GM19455 (cell line): ENCODE data around the gene PELI2.
"Not testable (repeated sequence)": the region's sequence is repeated elsewhere in the genome, so short reads cannot be mapped to it uniquely, and the experiment has no call there.

Experiments
- ATAC-seq: cut with Tn5 transposase; IDR thresholded peaks from one replicate; pipeline ENCODE4 v1.9.1; 2021; ENCODE audit not compliant: unreplicated experiment

The PELI2 gene

GRCh38 chr14:56142314-56142713 is 24.1 kb downstream of the PELI2 start:
- ATAC-seq: no peak

DNA sequence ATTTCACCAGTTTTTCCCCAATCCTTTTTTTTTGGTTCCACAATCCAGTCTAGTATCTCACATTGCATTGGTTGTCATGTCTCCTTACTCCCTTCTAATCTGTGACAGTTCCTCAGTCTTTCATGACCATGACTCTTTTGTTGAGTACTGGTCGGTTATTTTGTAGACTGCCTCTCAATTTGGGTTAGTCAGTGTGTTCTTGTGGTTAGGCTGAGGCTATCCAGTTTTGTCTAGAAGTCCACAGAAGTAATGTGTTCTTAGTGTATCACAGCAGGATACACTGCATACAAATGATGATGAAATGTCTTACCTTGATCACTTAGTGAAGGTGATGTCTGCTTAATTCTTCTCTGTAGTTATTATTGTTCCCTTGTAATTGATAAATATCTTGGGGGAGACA is 24.8 kb downstream of the PELI2 start:
- ATAC-seq: no peak

- ATAC-seq: no peak
These were observed 26.0 kb downstream of the PELI2 start for GRCh38 chr14:56144176-56144575.

DNA sequence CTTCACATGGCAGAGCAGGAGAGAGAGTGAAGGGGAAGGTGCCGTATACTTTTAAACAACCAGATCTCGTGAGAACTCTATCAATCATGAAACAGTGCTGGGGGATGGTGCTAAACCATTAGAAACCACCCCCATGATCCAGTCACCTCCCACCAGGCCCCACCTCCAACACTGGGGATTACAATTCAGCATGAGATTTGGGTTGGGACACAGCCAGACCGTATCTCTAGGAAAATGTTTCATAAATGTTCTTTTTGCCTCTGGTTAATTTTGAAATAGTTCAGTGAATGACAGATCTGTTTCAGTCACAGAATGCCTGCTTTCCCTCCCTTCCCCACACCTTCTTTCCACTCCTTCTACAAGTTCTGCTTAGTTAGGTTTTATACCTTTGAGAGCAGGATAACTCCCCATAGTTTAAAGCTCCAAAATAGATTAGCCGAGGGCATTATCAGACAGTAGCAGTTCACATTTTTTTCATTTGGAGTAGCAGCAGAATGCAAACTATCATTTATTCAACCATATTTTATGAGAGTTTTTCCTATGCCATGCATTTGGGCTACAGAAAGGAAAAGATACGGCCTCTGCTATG is 27.1 kb downstream of the PELI2 start:
- ATAC-seq: no peak

DNA sequence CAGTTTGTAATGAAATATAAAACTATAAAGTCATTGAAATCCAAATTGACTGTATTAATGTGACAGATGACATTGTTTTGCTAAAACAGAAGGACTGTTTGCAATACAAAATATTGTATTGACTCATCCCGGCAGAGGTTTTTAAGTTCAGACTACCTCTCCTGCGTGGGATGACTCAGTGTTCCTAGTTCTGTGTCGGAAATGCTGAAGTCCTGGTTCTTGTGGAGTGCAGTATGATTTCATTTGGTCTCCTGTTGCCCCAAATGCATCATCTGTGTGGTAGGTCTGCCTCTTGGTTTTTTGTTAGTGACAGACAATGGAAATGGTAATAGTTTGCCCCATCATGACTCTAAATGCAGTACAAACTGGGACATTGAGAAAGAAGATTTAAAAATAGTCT is 27.8 kb downstream of the PELI2 start:
- no peak for ATAC-seq

- no peak for ATAC-seq
These were observed 29.2 kb downstream of the PELI2 start for GRCh38 chr14:56147449-56147848.

- ATAC-seq: no peak
These were observed 30.0 kb downstream of the PELI2 start for GRCh38 chr14:56147986-56148901.

DNA sequence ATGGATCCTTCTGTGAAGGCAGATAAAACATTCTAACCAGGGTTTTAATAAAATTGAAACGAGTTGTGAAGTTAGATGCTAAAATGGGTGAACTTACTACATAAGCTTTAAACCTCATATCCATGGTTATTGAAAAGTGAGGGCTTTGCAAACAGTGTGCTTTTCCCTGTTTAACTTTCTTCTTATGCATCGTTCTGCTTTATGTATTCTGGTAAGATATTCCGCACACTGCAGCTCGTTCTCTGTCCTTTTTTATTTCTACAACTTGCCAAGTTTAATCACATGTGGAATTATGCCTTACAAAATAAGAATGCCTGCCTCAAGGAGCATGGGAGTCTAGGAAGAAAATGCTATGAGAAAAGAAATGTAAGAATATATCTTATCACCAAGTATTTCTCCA is 30.9 kb downstream of the PELI2 start:
- ATAC-seq: no peak

- ATAC-seq: no peak
These were observed 31.8 kb downstream of the PELI2 start for GRCh38 chr14:56149995-56150394.

DNA sequence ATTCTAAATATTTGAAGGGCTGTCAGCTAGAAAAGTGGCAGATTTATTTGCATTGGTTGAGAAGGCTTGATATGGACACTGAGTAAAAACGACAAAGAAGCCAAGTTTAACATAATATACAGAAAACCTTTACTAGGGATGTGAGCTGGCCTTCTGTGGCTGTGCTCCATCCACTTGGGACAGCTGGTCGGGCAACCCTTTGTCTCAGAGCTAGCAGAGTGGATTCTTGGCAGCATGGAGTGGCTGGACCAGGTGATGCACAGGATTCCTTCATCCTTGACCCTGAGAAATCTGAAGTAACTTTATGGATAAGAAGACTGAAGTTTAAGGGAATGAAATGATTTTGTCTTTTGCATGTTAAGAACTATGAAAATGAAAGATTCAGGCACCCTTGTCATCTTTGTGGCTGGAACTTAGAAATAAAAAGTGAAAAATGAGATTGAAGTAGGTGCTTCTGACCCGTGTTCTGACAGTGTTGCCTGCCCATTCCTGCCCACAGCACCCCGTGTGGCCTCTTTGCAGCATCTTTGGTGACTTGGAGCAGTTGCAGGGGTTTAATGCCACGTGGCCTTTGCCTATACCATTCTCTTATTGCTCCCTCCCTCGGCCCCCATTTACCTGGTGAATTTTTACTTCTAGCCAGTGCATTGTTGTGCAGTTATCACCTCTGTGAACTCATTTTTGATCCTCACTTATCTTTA is 32.6 kb downstream of the PELI2 start:
- ATAC-seq: no peak

- ATAC-seq: no peak
These were observed 34.0 kb downstream of the PELI2 start for GRCh38 chr14:56152221-56152620.

GRCh38 chr14:56153267-56153666 is 35.1 kb downstream of the PELI2 start:
- no peak for ATAC-seq

- no peak for ATAC-seq
These were observed 36.1 kb downstream of the PELI2 start for GRCh38 chr14:56154321-56154720.

DNA sequence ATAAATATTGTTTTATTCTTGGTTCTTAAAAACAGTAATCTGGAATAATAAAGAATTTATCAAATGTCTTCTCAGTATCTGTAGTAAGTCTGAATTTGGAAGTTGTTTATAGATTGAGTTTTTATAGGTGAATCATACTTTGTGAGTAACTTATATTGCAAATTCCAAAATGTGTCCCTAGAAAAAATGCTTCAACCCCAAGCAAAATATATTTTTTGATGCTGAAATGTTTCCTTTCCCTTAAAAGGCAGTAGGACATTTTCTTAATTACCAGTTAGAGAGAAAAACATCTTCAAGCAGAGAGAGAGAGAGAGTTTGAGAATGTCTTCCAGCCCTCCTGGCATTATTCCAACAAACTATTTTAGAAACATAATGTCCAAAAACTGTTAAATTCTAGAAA is 37.9 kb downstream of the PELI2 start:
- no peak for ATAC-seq

GRCh38 chr14:56159066-56159465 is 40.9 kb downstream of the PELI2 start:
- ATAC-seq: no peak

DNA sequence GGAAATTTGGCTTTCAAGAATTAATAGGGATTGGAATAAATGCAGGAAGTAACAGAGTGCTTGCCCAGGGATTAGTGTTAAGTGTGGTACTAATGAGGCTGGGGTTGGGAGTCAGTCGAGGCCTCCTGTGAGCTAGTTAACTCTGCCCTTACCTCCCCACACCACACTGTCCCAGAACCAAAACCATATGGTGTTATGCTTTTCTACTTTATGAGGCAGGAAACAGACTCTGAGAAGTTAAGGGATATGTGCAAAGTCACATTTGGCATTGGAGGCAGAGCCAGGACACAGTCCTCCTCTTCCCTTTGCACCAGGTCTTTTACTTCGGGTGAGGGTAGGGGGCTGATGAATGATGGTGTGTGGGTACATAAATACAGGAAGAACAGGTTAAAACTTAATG is 41.9 kb downstream of the PELI2 start:
- ATAC-seq: no peak

DNA sequence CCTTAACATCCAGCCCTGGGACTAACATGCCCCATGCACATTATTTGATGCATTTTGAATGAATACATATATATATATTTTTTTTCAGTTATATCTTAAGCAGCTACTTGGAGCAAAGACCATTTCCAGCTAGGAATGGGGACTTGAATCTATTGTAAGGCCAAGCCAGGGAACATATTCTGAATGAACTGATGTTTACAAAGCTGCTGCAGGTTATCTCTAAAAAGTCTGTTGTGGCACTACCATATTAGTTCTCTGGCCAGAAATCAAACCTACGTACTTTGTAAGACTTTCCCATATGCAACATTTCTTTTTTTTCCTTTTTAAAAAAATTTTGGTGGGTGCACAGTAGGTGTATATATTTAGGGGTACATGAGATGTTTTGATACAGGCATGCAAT is 43.4 kb downstream of the PELI2 start:
- ATAC-seq: no peak

DNA sequence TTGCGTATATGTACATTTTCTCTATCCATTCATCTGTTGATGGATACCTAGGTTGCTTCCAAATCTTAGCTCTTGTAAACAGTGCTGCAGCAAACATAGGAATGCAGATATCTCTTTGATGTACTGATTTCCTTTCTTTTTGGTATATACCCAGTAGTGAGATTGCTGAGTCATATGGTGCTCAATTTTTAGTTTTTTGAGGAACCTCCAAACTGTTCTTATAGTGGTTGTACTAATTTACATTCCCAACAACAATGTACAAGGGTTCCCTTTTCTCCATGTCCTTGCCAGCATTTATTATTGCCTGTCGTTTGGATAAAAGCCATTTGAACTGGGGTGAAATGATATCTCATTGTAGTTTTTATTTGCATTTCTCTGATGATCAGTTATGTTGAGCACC is 44.3 kb downstream of the PELI2 start:
- ATAC-seq: no peak

DNA sequence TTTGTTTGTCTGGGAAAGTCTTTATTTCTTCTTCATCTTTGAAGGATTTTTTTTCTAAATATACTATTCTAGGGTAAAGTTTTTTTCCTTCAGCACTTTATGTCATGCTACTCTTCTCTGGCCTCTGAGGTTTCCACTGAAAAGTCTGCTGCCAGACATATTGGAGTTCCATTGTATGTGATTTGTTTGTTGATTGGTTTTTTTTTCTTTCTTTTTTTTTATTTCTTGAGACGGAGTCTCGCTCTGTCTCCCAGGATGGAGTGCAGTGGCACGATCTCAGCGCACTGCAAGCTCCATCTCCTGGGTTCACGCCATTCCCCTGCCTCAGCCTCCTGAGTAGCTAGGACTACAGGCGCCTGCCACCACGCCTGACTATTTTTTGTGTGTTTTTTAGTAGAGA is 48.4 kb downstream of the PELI2 start:
- not testable (repeated sequence) for ATAC-seq

DNA sequence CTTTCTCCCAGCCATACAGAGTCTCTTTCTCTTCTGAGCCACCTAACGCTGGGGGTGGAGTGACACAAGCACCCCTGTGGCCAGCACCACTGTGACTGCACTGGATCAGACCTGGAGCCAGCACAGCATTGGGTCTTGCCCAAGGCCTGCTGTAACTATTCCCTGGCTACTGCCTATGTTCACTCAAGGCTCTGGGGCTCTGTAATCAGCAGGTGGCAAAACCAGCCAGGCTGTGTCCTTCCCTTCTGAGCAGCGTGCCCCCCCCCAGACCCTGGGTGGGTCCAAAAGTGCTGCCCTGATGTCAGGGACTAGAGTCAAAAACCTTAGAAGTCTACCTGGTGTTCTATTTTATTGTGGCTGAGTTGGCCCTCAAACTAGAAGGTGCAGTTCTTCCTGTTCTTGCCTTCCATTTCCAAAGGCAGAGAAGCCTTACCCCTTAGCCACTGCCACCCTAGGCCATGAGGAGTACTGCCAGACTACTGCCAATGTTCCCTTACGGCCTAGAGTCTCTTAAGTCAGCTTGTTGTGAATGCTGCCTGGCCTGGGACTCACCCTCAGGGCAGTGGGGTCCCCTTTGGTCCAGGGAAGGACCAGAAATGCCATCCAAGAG is 49.9 kb downstream of the PELI2 start:
- no peak for ATAC-seq

- no peak for ATAC-seq
These were observed 51.8 kb downstream of the PELI2 start for GRCh38 chr14:56170028-56170427.
